GM23338 (cell line): ENCODE results near the gene DIP2C. TPM values are rescaled to one million over a fixed set of nuclear protein-coding genes. Genes with fewer than 3 reads are reported as not detected.

ENCODE experiments used
- ATAC-seq: fragments of 200-7000 bp; cut with Tn5 transposase; 3 replicates; pipeline ENCODE4 v1.9.1; 2020
- DNase-seq: peaks from one replicate; pipeline ENCODE4 v3.0.0-alpha.2; 2015; ENCODE audit warnings: low spot score
- H2AFZ ChIP-seq: fragments of 200-600 bp; sonication (generic); 2 replicates; pipeline ENCODE4 v1.8.0; 2016; ENCODE audit warnings: antibody characterized with exemption, mild to moderate bottlenecking, moderate library complexity
- H3F3A ChIP-seq: fragments of 200-600 bp; sonication (generic); replicated peaks from 2 replicates; pipeline ENCODE4 v1.8.0; 2017; ENCODE audit warnings: antibody characterized with exemption, mixed run types, low read depth
- H3K27ac ChIP-seq: fragments of 200-600 bp; sonication (generic); 2 replicates; pipeline ENCODE4 v1.6.1; 2016; ENCODE audit warnings: low read depth
- H3K27me3 ChIP-seq: fragments of 200-600 bp; sonication (generic); 2 replicates; pipeline ENCODE4 v1.8.0; 2016; ENCODE audit warnings: mild to moderate bottlenecking, mixed run types, moderate library complexity; ENCODE audit not compliant: insufficient read depth
- H3K36me3 ChIP-seq: fragments of 200-600 bp; sonication (generic); 2 replicates; pipeline ENCODE4 v1.8.0; 2016; ENCODE audit warnings: mild to moderate bottlenecking; ENCODE audit not compliant: insufficient read depth
- H3K4me1 ChIP-seq: fragments of 200-600 bp; sonication (generic); 2 replicates; pipeline ENCODE4 v1.8.0; 2016; ENCODE audit warnings: mild to moderate bottlenecking, moderate library complexity; ENCODE audit not compliant: insufficient read depth
- H3K4me2 ChIP-seq: fragments of 200-600 bp; sonication (generic); 2 replicates; pipeline ENCODE4 v1.7.1; 2017; ENCODE audit warnings: mixed run types
- H3K4me3 ChIP-seq: fragments of 200-600 bp; sonication (generic); 2 replicates; pipeline ENCODE4 v1.6.1; 2016; ENCODE audit warnings: mixed run types
- H3K79me2 ChIP-seq: fragments of 200-600 bp; sonication (generic); replicated peaks from 2 replicates; pipeline ENCODE4 v1.8.0; 2017; ENCODE audit warnings: mild to moderate bottlenecking; ENCODE audit not compliant: insufficient read depth
- H3K9me2 ChIP-seq: fragments of 200-600 bp; sonication (generic); 2 replicates; pipeline ENCODE4 v1.8.0; 2017; ENCODE audit not compliant: insufficient read depth
- H4K20me1 ChIP-seq: fragments of 200-600 bp; sonication (generic); replicated peaks from 2 replicates; pipeline ENCODE4 v1.8.0; 2017; ENCODE audit warnings: mild to moderate bottlenecking; ENCODE audit not compliant: insufficient read depth
- H3K27ac Mint-ChIP-seq: 2 replicates; pipeline ENCODE4 v1.8.0; 2020; ENCODE audit warnings: inconsistent platforms, mild to moderate bottlenecking, moderate library complexity, mixed read lengths
- H3K27me3 Mint-ChIP-seq: 3 replicates; pipeline ENCODE4 v1.8.0; 2022; ENCODE audit warnings: low read depth, mild to moderate bottlenecking, moderate library complexity, mixed read lengths, inconsistent platforms; ENCODE audit not compliant: insufficient read depth, poor library complexity
- H3K36me3 Mint-ChIP-seq: 3 replicates; pipeline ENCODE4 v1.8.0; 2021; ENCODE audit warnings: low read depth, mild to moderate bottlenecking, inconsistent platforms, moderate library complexity, mixed read lengths
- H3K4me1 Mint-ChIP-seq: 3 replicates; pipeline ENCODE4 v1.8.0; 2020; ENCODE audit warnings: mild to moderate bottlenecking, inconsistent platforms, mixed read lengths
- H3K4me3 Mint-ChIP-seq: 3 replicates; pipeline ENCODE4 v1.8.0; 2021; ENCODE audit warnings: moderate library complexity, mild to moderate bottlenecking, inconsistent platforms, mixed read lengths
- H3K9me3 Mint-ChIP-seq: 3 replicates; pipeline ENCODE4 v1.8.0; 2020; ENCODE audit warnings: moderate library complexity, mild to moderate bottlenecking, inconsistent platforms, mixed read lengths
- CREB1 ChIP-seq: fragments of 250-450 bp; sonication (Bioruptor Pico); IDR thresholded peaks from 2 replicates; pipeline ENCODE4 v1.5.0; 2020; ENCODE audit warnings: low read depth, mild to moderate bottlenecking, moderate library complexity
- ETS1 ChIP-seq: IDR thresholded peaks from 2 replicates; pipeline ENCODE4 v1.6.1; 2016; ENCODE audit warnings: antibody characterized with exemption
- EZH2 ChIP-seq: fragments of 200-600 bp; sonication (generic); IDR thresholded peaks from one replicate; pipeline ENCODE4 v1.8.0; 2017; ENCODE audit warnings: antibody characterized with exemption, mild to moderate bottlenecking, low read depth; ENCODE audit not compliant: unreplicated experiment
- JUNB ChIP-seq: IDR thresholded peaks from one replicate; pipeline ENCODE4 v1.6.1; 2016; ENCODE audit warnings: antibody characterized with exemption; ENCODE audit not compliant: unreplicated experiment
- NANOG ChIP-seq: IDR thresholded peaks from 2 replicates; pipeline ENCODE4 v1.6.1; 2016; ENCODE audit warnings: antibody characterized with exemption, borderline replicate concordance
- REST ChIP-seq: IDR thresholded peaks from one replicate; pipeline ENCODE4 v1.6.1; 2018; ENCODE audit warnings: antibody characterized with exemption; ENCODE audit not compliant: unreplicated experiment
- ZNF114 ChIP-seq: fragments of 250-450 bp; sonication (Bioruptor Pico); IDR thresholded peaks from 2 replicates; pipeline ENCODE4 v1.5.0; 2020; ENCODE audit warnings: mild to moderate bottlenecking, moderate library complexity
- ZNF331 ChIP-seq: fragments of 250-450 bp; sonication (Bioruptor Pico); IDR thresholded peaks from 2 replicates; pipeline ENCODE4 v1.5.0; 2020; ENCODE audit warnings: low read depth, mild to moderate bottlenecking, moderate library complexity
- polyA plus RNA-seq: library from polyadenylated mRNA; unstranded; fragments of >200 nt; fragmentation: Nextera tagmentation; extraction: Ambion mirVana; gene quantifications from 2 replicates; pipeline ENCODE4 v1.2.1, GENCODE V29; 2016
- total RNA-seq: library from RNA; depleted of rRNA; stranded (reverse); fragments of >200 nt; shearing (Covaris generic); gene quantifications from 2 replicates; pipeline ENCODE4 v1.2.3, GENCODE V29; 2014
- TF ChIP-seq, protein P1 (sequence below): fragments of 250-450 bp; sonication (Bioruptor Pico); IDR thresholded peaks from 2 replicates; pipeline ENCODE4 v1.5.0; 2020; ENCODE audit warnings: mild to moderate bottlenecking, moderate library complexity
- TF ChIP-seq, protein P2 (sequence below), 2 experiments: fragments of 200-600 bp in 1 of 2; sonication (generic) in 1 of 2; conservative IDR thresholded peaks; 2 replicates each; pipeline versions ENCODE4 v1.5.1 to v1.6.1; 2016 to 2017; ENCODE audit warnings: antibody characterized with exemption in 2 of 2, low read depth in 2 of 2, mild to moderate bottlenecking in 2 of 2, moderate library complexity in 1 of 2

DIP2C gene
- total and polyA plus RNA-seq, 2 experiments from 2014 or later: 5.1 to 7.7 TPM

DNA sequence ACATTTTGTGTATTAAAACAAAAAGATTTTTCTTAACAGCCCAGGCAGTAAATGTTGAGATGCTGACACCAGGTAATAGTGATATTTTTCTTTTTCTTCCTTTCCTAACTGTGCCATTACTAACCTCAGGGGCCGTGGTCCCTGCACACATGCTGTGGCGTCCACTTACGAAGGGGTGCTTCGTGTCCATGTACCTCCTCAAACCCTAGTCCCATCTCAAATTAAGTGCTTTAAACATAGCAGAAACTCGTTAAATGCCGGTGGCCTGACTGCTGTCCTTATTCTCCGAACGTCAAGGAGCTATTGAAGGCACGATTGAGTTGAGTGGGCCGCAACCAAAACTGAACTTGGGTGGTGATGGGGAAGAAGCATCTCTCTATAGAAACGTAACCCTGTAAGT lies 421.8 kb downstream of the DIP2C start:
- Histone ChIP-seq H4K20me1 (no peaks in the 10 kb centered on the region), H3K4me3 (no peak overlapping the region), H3F3A (no peaks in the 10 kb centered on the region), H3K79me2 (no peaks in the 10 kb centered on the region), H3K9me2 (no peaks in the 10 kb centered on the region), H3K4me1 (peaks cover 11% of the 10 kb centered on the region; the same call in 1 of the 2 replicates), H2AFZ (no peak overlapping the region), H3K4me2 (no peak overlapping the region), H3K27ac (no peak overlapping the region), H3K27me3 (no peaks in the 10 kb centered on the region), H3K36me3 (no peaks in the 10 kb centered on the region)
- ATAC-seq: no peak
- H3K27me3 Mint-ChIP-seq: peaks cover 3% of the 10 kb centered on the region
- no peak overlapping the region for H3K27ac Mint-ChIP-seq
- no peaks in the 10 kb centered on the region for H3K36me3 Mint-ChIP-seq
- no peak overlapping the region for H3K4me3 Mint-ChIP-seq
- no peak for DNase-seq
- TF ChIP-seq JUNB (no peak), ZNF114 (CRISPR knock-in tag) (no peak), ETS1 (no peak), NANOG (no peak), ZNF331 (CRISPR knock-in tag) (no peak), EZH2 (no peak), CREB1 (no peak), REST (no peak)
- no peaks in the 10 kb centered on the region for H3K9me3 Mint-ChIP-seq
- peaks cover 26% of the 10 kb centered on the region for H3K4me1 Mint-ChIP-seq

DNA sequence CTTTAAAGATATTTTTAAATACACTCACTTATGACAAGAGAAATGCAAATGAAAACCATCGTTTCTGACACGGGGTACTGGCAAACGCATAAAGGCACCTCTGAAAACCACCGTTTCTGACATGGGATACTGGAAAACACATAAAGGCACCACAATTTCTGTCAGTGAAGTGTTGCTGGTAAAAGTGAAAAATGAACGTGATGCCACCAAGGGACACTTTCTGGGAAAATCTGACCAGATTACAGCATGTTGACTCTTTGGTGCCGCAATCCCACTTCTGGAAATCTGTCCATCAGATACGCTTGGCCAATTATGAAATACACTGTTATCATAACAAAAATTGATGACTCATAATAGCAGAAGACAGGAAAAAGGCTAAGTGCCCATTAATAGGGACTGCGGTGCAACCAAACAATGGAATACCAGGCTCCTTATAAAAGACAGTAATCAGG lies 422.5 kb downstream of the DIP2C start:
- Histone ChIP-seq H3K4me3 (no peak overlapping the region), H3K27ac (no peak overlapping the region), H3K4me1 (peaks cover 11% of the 10 kb centered on the region; the same call in 1 of the 2 replicates), H3K4me2 (no peak overlapping the region), H2AFZ (no peak overlapping the region), H3K36me3 (no peaks in the 10 kb centered on the region), H3K79me2 (no peaks in the 10 kb centered on the region), H3K9me2 (no peaks in the 10 kb centered on the region), H4K20me1 (no peaks in the 10 kb centered on the region), H3K27me3 (no peaks in the 10 kb centered on the region), H3F3A (no peaks in the 10 kb centered on the region)
- Mint-ChIP-seq H3K27ac (no peak overlapping the region), H3K36me3 (no peaks in the 10 kb centered on the region), H3K9me3 (no peaks in the 10 kb centered on the region), H3K4me3 (no peak overlapping the region), H3K27me3 (peaks cover 3% of the 10 kb centered on the region), H3K4me1 (peaks cover 26% of the 10 kb centered on the region)
- no peak for ATAC-seq
- DNase-seq: no peak
- TF ChIP-seq EZH2: no peak
- TF ChIP-seq ZNF331 (CRISPR knock-in tag): no peak
- TF ChIP-seq, protein P1, sequence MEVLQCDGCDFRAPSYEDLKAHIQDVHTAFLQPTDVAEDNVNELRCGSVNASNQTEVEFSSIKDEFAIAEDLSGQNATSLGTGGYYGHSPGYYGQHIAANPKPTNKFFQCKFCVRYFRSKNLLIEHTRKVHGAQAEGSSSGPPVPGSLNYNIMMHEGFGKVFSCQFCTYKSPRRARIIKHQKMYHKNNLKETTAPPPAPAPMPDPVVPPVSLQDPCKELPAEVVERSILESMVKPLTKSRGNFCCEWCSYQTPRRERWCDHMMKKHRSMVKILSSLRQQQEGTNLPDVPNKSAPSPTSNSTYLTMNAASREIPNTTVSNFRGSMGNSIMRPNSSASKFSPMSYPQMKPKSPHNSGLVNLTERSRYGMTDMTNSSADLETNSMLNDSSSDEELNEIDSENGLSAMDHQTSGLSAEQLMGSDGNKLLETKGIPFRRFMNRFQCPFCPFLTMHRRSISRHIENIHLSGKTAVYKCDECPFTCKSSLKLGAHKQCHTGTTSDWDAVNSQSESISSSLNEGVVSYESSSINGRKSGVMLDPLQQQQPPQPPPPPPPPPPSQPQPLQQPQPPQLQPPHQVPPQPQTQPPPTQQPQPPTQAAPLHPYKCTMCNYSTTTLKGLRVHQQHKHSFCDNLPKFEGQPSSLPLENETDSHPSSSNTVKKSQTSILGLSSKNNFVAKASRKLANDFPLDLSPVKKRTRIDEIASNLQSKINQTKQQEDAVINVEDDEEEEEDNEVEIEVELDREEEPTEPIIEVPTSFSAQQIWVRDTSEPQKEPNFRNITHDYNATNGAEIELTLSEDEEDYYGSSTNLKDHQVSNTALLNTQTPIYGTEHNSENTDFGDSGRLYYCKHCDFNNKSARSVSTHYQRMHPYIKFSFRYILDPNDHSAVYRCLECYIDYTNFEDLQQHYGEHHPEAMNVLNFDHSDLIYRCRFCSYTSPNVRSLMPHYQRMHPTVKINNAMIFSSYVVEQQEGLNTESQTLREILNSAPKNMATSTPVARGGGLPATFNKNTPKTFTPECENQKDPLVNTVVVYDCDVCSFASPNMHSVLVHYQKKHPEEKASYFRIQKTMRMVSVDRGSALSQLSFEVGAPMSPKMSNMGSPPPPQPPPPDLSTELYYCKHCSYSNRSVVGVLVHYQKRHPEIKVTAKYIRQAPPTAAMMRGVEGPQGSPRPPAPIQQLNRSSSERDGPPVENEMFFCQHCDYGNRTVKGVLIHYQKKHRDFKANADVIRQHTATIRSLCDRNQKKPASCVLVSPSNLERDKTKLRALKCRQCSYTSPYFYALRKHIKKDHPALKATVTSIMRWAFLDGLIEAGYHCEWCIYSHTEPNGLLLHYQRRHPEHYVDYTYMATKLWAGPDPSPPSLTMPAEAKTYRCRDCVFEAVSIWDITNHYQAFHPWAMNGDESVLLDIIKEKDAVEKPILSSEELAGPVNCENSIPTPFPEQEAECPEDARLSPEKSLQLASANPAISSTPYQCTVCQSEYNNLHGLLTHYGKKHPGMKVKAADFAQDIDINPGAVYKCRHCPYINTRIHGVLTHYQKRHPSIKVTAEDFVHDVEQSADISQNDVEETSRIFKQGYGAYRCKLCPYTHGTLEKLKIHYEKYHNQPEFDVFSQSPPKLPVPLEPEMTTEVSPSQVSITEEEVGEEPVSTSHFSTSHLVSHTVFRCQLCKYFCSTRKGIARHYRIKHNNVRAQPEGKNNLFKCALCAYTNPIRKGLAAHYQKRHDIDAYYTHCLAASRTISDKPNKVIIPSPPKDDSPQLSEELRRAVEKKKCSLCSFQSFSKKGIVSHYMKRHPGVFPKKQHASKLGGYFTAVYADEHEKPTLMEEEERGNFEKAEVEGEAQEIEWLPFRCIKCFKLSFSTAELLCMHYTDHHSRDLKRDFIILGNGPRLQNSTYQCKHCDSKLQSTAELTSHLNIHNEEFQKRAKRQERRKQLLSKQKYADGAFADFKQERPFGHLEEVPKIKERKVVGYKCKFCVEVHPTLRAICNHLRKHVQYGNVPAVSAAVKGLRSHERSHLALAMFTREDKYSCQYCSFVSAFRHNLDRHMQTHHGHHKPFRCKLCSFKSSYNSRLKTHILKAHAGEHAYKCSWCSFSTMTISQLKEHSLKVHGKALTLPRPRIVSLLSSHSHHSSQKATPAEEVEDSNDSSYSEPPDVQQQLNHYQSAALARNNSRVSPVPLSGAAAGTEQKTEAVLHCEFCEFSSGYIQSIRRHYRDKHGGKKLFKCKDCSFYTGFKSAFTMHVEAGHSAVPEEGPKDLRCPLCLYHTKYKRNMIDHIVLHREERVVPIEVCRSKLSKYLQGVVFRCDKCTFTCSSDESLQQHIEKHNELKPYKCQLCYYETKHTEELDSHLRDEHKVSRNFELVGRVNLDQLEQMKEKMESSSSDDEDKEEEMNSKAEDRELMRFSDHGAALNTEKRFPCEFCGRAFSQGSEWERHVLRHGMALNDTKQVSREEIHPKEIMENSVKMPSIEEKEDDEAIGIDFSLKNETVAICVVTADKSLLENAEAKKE: no peak
- no peak for TF ChIP-seq NANOG
- TF ChIP-seq, protein P2, sequence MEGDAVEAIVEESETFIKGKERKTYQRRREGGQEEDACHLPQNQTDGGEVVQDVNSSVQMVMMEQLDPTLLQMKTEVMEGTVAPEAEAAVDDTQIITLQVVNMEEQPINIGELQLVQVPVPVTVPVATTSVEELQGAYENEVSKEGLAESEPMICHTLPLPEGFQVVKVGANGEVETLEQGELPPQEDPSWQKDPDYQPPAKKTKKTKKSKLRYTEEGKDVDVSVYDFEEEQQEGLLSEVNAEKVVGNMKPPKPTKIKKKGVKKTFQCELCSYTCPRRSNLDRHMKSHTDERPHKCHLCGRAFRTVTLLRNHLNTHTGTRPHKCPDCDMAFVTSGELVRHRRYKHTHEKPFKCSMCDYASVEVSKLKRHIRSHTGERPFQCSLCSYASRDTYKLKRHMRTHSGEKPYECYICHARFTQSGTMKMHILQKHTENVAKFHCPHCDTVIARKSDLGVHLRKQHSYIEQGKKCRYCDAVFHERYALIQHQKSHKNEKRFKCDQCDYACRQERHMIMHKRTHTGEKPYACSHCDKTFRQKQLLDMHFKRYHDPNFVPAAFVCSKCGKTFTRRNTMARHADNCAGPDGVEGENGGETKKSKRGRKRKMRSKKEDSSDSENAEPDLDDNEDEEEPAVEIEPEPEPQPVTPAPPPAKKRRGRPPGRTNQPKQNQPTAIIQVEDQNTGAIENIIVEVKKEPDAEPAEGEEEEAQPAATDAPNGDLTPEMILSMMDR (conservative IDR thresholded peaks at IDR 0.05; ENCODE audit: low read depth in 2 of 2): no peak
